Embryonic facial prominence (tissue), 1 donor: ENCODE measurements around the gene LRRC15.

ENCODE experiments used
- DNase-seq: peaks from one replicate; pipeline ENCODE4 v3.0.0-alpha.2; 2016; ENCODE audit errors: extremely low spot score

The LRRC15 gene

DNA sequence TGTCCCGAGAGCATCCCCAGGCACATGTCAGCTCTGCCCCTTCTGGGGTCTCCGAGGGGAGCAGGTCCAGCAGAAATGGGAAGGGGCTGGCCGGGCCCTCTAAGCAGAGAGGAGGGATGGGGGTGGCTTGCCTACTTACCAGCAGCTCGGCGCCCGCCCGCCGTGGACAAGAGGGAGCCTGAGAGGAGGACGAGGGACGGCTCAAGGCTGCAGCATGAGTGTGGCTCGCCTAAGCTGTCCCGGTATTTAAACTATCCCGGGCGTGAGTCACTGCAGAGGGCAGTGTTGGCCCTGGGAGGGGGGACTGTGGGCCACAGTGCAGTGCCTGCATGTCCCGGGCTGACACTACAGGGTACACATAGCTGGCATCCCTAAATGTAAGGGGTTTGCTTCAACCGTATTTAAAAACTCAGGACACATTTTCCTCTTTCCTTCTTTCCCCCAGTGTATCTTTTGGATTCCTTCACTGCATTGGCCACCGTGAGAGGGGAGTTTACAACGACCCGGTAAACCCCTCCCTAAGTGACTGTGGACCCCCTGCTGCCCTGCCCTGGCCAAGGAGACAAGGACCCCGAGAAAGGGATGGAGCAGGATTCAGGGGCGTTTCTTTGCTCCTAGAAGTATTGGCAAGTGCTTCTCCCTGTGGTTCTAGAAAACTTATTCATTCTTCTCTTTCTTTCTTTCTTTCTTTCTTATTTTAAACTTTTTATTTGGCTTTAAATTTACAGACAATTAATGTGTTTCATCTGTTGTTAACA, at the start of gene LRRC15:
LRRC15 (minus strand) TSS at position 222 of the 758 bp plus-strand sequence. CDS start 8,700 bp downstream, outside the sequence.
- DNase-seq: no peak

DNA sequence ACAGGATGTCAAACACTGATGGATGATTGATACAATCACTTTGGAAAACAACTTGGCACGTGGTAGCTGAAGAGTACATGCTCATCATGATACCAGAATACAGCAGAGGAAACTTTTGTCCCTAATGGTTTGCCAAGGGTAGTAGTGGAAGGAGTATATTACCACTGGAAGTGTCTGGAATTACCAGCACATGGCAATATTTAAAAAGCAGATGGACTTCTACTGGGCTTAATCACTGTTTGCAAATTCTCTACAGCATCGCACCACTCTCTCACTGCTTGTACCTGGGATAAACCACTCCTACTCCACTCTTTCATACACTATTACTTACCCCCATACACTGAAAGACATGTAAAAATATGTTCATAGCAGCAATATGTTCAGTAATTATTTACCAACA, 49.1 kb upstream of the LRRC15 start:
- no peak for DNase-seq

DNA sequence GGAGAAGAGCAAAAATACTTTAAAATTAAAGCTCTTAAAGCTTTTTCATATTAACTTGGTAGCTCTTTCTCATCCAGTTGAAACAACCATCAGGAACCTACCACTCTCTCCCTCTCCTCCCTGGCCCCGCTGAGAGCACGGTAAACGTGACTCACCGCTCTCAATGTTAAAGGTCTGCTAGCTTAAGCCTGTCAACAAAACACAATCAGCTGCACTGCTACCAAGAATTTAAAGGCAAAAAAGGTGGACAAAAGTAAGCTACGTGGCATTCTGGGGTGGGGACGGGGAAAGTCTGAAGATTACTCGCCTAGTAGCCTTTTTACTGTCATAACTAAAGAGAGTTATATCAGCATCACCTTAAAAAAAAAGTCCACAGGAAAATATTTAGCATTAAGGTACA, 37.9 kb upstream of the LRRC15 start:
- DNase-seq: no peak

GRCh38 chr3:194405766-194406165, 36.2 kb upstream of the LRRC15 start:
- no peak for DNase-seq

DNA sequence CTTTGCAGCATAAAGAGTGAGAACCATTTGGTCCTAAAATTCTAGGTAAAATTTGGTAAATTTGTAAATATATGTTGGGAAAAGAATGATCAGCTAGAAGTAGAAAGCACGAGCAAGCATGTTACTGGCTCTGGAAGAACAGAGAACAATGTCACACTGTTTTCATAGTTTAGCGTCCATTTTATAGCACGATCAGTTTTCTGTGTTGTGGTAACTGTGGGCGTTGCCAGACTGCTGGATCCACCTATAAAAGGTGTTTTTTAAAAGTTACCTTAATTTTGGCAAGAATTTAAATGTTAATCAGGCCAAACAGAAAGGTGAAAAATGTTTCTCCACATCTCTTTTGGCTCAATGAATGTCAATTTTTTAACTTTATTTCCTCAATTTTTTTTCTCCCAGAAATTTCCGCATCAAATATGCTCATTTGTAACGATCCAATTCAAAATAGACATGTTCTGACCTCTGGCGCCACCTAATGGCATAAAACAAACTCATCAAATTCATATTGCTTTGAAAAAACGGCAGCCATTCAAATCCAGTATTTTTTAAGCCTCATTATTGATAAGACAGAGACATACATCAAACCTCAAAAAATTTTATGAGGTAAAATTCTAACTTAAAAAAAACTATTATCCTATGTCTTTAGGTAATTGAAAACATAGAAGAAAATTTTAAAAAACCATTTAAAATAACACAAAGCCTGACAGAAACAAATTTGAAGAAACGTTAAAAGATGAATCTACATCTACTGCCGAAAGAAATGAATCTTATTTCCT, 35.0 kb upstream of the LRRC15 start:
- DNase-seq: peak; percentile 58

DNA sequence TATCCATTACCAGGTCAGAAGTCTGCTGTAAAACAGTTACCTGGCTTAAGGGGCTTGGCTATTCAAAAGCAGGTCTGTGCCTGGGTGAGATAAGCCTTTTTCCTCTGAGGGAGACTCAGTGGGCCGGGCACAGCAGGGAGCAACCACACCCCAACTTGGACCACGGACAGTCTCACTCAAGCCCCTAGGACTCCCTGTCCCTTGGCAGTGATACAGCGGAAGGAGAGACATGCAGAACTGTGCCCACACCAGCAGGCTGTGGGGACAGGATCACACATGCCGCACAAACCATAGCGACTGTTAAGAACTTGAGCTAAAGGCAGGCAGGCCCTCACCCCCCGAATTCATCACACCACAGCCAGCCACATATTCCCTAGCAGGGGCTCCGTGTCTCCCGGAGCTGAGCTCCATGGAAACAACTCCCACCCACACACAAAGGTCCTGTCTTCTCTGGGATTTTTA, 32.4 kb upstream of the LRRC15 start:
- DNase-seq: no peak

- DNase-seq: no peak
Measured at GRCh38 chr3:194401346-194401745, 31.8 kb upstream of the LRRC15 start.

DNA sequence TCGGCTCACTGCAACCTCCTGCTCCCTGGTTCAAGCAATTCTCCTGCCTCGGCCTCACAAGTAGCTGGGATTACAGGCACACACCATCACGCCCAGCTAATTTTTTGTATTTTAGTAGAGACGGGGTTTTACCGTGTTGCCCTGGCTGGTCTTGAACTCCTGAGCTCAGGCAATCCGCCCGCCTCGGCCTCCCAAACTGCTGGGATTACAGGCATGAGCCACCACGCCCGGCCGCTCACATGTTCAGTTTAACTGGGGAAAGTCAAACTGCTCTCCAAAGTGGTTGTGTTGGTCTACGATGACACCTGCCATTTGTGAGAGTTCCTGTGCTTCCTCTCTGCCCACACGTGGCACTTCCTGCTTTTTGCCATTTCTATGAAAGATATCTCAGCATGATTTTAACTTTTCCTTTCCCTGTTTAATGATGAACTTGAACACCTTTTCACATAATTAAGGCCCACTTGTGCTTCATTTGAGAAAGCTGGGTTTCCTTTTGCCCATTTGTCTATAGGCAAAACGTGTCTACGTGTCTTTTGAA, 30.4 kb upstream of the LRRC15 start:
- no peak for DNase-seq

- DNase-seq: no peak
Measured at GRCh38 chr3:194399166-194399565, 29.6 kb upstream of the LRRC15 start, which contains the start of gene GP5. TSS of gene GP5 (minus strand) at chr3:194399266. CDS start at chr3:194398282, 984 bp downstream.

DNA sequence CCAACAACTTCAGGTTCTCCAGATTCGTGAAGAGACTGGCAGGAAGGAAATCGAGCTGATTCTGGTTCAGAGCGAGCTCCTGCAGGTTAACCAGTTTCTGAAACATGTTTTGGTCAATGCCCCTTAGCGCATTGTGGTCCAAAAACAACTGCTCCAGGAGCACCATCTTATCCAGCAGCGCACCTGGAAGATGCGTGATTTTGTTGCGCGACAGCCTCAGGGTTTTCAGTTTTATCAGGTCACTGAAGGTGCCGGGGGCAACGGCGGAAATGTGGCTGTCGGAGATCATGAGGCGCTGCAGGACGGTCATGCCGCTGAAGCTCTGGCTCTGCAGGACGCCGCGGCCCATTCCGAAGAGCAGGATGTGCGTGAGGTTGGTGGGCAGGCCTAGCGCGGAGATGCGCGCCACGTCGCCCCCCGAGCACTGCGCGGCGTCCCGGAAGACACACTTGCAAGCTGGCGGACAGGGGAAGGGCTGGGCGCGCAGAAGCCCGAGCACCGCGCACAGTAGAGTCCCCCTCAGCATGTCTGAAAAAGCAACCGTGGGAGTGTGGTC, 28.3 kb upstream of the LRRC15 start:
- no peak for DNase-seq

- no peak for DNase-seq
Measured at GRCh38 chr3:194396859-194397756, 27.6 kb upstream of the LRRC15 start.

DNA sequence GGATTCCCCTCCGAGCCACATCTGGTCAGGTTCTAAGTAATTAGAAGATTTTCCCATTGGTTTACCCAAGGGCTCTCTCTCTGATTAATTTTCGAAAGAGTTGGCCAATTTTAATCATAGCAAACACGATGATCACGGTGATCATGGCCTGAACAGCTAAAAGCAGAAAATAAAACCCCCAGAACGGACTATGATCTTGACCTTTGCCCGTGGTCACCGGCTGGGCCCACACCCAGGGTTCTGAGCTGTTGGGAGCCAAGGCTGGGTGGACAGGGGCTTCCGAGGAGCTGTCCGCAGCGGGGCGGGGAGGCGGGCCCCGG, 27.0 kb upstream of the LRRC15 start:
- DNase-seq: no peak

- peak; percentile 47 for DNase-seq
Measured at GRCh38 chr3:194395778-194396538, 26.4 kb upstream of the LRRC15 start.

GRCh38 chr3:194395212-194395611, 25.7 kb upstream of the LRRC15 start:
- DNase-seq: no peak

DNA sequence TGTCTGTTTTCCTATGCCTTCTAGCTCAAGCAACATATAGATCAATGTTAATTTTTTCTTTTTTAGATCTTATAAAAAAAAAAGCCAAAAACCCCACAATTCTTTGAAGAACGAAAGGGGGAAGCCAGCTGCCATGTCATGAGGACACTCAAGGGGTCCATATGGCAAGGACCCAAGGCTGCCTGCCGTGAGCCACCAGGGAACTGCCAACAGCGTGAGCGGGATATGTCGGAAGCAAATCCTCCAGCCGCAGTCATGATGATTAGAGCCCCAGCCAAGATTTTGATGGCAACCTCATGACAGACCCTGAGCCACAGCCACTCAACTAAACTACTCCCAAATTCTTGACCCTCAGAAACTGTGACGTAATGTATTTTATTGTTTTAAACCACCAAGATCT, 23.0 kb upstream of the LRRC15 start:
- DNase-seq: no peak

DNA sequence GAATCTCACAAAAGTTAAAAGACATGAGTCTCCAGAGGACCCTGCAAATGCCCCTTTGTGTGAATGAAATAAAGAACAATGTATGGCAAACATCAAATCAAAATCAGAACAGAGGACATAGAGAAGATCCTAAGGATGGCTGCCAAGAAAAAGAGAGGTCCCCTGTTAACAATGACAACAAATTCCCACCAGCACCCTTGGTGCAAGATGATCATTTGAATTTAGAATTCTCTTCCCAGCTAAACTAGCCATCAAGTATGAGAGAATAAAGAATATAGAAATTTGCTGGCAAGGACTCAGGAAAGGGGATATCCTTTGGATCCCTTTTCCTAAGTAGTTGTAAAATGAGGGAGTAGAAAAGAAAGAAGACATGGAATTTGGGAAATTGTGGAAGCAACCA, 21.3 kb upstream of the LRRC15 start:
- DNase-seq: no peak

GRCh38 chr3:194389269-194389668, 19.7 kb upstream of the LRRC15 start:
- DNase-seq: no peak

- DNase-seq: no peak
Measured at GRCh38 chr3:194387926-194388418, 18.4 kb upstream of the LRRC15 start.

DNA sequence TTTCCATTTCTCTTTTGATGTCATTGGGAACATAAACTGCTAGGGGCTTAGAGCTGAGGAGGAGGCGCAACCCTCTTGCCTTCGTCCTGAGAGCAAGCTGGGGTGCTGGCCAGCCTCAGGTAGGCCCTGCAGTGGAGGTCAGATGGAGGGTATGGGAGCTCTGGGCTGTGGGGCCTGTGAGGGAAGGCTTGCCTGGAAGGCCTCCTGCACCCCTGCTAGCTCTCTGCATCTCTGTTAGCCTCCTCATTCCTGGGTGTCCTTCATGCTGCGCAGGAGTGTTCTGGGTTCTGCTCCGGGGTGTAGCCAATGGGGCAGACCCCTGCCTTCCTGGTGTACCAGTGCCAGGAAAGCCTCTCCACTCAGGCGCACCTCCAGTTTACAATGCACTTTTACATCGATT, 17.7 kb upstream of the LRRC15 start:
- DNase-seq: no peak

DNA sequence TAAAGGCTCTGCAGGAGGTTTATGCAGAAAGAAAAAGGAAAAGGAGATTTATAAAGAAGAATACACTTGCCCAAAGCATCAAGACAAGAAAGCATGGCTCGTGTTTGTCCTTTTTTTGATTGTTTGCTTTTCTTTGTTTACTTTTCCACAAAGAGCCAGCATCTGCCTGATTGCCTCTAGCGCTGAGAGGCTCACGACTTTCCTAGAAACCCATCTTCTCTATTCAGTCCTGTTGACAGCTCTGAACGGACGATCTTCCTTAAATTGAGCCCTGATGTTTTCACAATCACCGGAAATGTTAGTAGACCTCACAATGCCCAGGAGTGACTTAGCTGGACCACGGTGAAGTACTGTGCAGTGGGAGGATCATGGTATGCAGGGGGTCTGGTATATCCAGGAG, 17.1 kb upstream of the LRRC15 start:
- no peak for DNase-seq

GRCh38 chr3:194386066-194386465, 16.5 kb upstream of the LRRC15 start:
- no peak for DNase-seq
